Liver (tissue), 9 donors: ENCODE data around the gene TBC1D3B. TPM values are rescaled to one million over a fixed set of nuclear protein-coding genes. Genes with fewer than 3 reads are reported as not detected.

Experiments
- DNase-seq: peaks from one replicate; pipeline ENCODE4 v3.0.0-alpha.2; 2017; ENCODE audit warnings: low spot score
- H3K27ac ChIP-seq, 2 donors: one replicate each; pipeline ENCODE4 v1.7.0; 2013; ENCODE audit warnings: inconsistent platforms in 2 of 2, low read length in 2 of 2, control low read depth in 1 of 2, low read depth in 1 of 2, mild to moderate bottlenecking in 1 of 2
- H3K27me3 ChIP-seq, 4 donors: one replicate each; pipeline versions ENCODE4 v1.6.1 to v1.7.0; 2013; ENCODE audit warnings: low read length in 3 of 4, inconsistent platforms in 1 of 4, mild to moderate bottlenecking in 1 of 4, moderate library complexity in 1 of 4; ENCODE audit not compliant: control insufficient read depth in 4 of 4, insufficient read depth in 4 of 4
- H3K36me3 ChIP-seq, 4 donors: one replicate each; pipeline versions ENCODE4 v1.6.1 to v1.7.0; 2013; ENCODE audit warnings: low read length in 3 of 4, mild to moderate bottlenecking in 3 of 4, low read depth in 1 of 4, moderate library complexity in 1 of 4; ENCODE audit not compliant: control insufficient read depth in 4 of 4, insufficient read depth in 3 of 4
- H3K4me1 ChIP-seq, 4 donors: one replicate each; pipeline versions ENCODE4 v1.6.1 to v1.7.0; 2013; ENCODE audit warnings: low read length in 3 of 4, mild to moderate bottlenecking in 3 of 4, moderate library complexity in 1 of 4; ENCODE audit not compliant: control insufficient read depth in 4 of 4, insufficient read depth in 4 of 4
- H3K4me3 ChIP-seq, 3 donors: one replicate each; pipeline versions ENCODE4 v1.6.1 to v1.7.0; 2013; ENCODE audit warnings: low read length in 3 of 3, control low read depth in 1 of 3, low read depth in 1 of 3, mild to moderate bottlenecking in 1 of 3
- H3K9ac ChIP-seq, 2 donors: one replicate each; pipeline ENCODE4 v1.7.0; 2013; ENCODE audit warnings: low read length in 2 of 2, mild to moderate bottlenecking in 2 of 2, moderate library complexity in 2 of 2, control low read depth in 1 of 2, low read depth in 1 of 2
- H3K9me3 ChIP-seq, 4 donors: one replicate each; pipeline versions ENCODE4 v1.6.1 to v1.7.0; 2013; ENCODE audit warnings: low read length in 3 of 4; ENCODE audit not compliant: control insufficient read depth in 4 of 4
- EGR1 ChIP-seq, 2 donors: IDR thresholded peaks; 2 replicates each; pipeline ENCODE4 v1.6.1; 2016 to 2018; ENCODE audit warnings: antibody characterized with exemption in 2 of 2, low read depth in 2 of 2
- FOXA1 ChIP-seq: IDR thresholded peaks from 2 replicates; pipeline ENCODE4 v1.6.1; 2016; ENCODE audit warnings: antibody characterized with exemption
- FOXA2 ChIP-seq: IDR thresholded peaks from 2 replicates; pipeline ENCODE4 v1.6.1; 2016; ENCODE audit warnings: antibody characterized with exemption
- HNF4G ChIP-seq: IDR thresholded peaks from 2 replicates; pipeline ENCODE4 v1.6.1; 2016; ENCODE audit warnings: antibody characterized with exemption
- JUND ChIP-seq, 2 donors: IDR thresholded peaks; 2 replicates each; pipeline ENCODE4 v1.6.1; 2016; ENCODE audit warnings: antibody characterized with exemption in 2 of 2
- NR2F2 ChIP-seq: IDR thresholded peaks from 2 replicates; pipeline ENCODE4 v1.6.1; 2016; ENCODE audit warnings: antibody characterized with exemption
- RAD21 ChIP-seq, 2 donors: IDR thresholded peaks; 2 replicates each; pipeline ENCODE4 v1.6.1; 2016; ENCODE audit warnings: antibody characterized with exemption in 2 of 2, mild to moderate bottlenecking in 2 of 2
- RXRA ChIP-seq, 2 donors: IDR thresholded peaks; 2 replicates each; pipeline ENCODE4 v1.6.1; 2017 to 2018; ENCODE audit warnings: antibody characterized with exemption in 2 of 2, mild to moderate bottlenecking in 1 of 2
- SP1 ChIP-seq: IDR thresholded peaks from 2 replicates; pipeline ENCODE4 v1.6.1; 2018; ENCODE audit warnings: antibody characterized with exemption, mild to moderate bottlenecking
- TAF1 ChIP-seq: conservative IDR thresholded peaks from 2 replicates; pipeline ENCODE4 v1.6.1; 2016; ENCODE audit warnings: antibody characterized with exemption, mild to moderate bottlenecking
- YY1 ChIP-seq: IDR thresholded peaks from 2 replicates; pipeline ENCODE4 v1.6.1; 2016; ENCODE audit warnings: antibody characterized with exemption, mild to moderate bottlenecking
- WGBS: extraction: QIAGEN DNeasy Blood & Tissue Kit; methylation state at CpG from one replicate; pipeline ENCODE4 v1.1.7; 2013; 5-methylcytosine and 5-hydroxymethylcytosine counted together
- polyA plus RNA-seq, 2 donors: library from polyadenylated mRNA; stranded (reverse) in 1 of 2; unstranded in 1 of 2; fragments of 200-250 nt in 1 of 2; fragments of >200 nt in 1 of 2; fragmentation: Nextera tagmentation in 1 of 2; extraction: Ambion mirVana in 1 of 2; gene quantifications; one replicate each; pipeline versions ENCODE4 v1.2.1 to v1.2.3, GENCODE V29; 2013 to 2015
- total RNA-seq, 2 donors: library from RNA; depleted of rRNA; stranded (reverse); fragments of >200 nt; gene quantifications; one replicate each; pipeline ENCODE4 v1.2.3, GENCODE V29; 2014
- TF ChIP-seq, protein P1 (sequence below): fragments of 150-350 bp; IDR thresholded peaks from 2 replicates; pipeline ENCODE4 v1.5.1; 2017; ENCODE audit warnings: improper control_type of control experiment, low read depth, low read length; ENCODE audit not compliant: missing input control
- TF ChIP-seq, protein P2 (sequence below): IDR thresholded peaks from 2 replicates; pipeline ENCODE4 v1.6.1; 2016; ENCODE audit warnings: antibody characterized with exemption
- TF ChIP-seq, protein P3 (sequence below): IDR thresholded peaks from 2 replicates; pipeline ENCODE4 v1.6.1; 2016; ENCODE audit warnings: antibody characterized with exemption
- TF ChIP-seq, protein P4 (sequence below): IDR thresholded peaks from 2 replicates; pipeline ENCODE4 v1.6.1; 2016; ENCODE audit warnings: antibody characterized with exemption, mild to moderate bottlenecking
- TF ChIP-seq, protein P5 (sequence below): IDR thresholded peaks from 2 replicates; pipeline ENCODE4 v1.6.1; 2016; ENCODE audit warnings: antibody characterized with exemption
- donor health status: healthy.
- donor health status: healthy.
- donor health status: healthy.
- donor health status: healthy.
- donor health status: healthy.

The TBC1D3B gene
- total and polyA plus RNA-seq, 4 donors: 0.42 to 1.8 (median 0.61) TPM

DNA sequence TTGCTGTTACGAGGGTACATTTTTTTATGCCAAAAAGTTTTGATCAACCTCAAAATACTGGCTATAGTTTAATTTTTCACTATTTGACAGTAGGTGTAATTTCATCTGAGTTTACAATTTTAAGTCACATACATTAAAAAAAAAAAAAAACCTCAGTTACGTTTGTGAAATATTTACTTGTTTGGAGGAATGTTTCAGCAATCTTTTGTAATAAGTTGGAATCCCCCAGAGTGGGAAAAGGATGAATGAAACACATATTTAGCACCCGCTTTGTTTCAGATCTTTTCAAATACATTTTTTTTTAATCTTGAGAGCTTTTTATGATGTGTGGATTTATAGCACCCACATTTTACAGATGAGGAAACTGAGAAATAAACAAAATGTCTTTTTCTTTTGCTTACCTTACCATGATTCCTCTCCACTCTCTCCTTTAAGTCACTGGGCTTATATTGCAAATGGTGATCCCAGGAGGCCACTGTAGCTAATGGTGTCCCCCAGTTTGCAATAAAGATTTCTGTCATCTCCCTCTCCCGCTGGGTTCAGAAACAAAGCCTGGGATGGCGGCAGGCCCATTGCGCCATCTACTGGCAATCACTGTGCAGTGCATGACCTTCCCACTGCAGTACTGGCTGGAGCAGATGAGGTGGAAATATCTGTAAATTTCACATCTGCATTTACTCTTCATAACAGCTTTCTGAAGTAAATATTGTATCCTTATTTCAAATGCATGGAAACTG lies 27.7 kb downstream of the TBC1D3B start:
- 37% methylated on average over 6 of the region's 6 CpGs for WGBS

DNA sequence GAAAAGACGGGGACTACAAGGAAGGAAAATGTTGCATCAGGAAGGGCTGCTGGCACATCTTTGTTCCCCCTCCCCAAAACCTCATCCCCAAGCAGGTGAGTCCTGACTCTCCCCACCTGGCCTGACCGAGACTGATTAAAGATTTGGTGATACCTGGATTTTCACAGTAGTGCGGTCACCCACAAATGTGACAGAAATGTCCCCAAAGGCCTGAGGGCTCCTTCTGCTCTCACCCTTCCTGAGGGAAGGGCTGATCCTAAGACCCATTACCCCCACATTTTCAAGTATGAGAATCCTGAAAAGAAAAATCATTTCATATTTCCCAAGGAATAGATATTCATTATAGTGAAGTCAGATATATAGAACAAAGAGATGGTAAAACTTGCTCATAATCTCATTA lies 28.8 kb downstream of the TBC1D3B start:
- Histone ChIP-seq H3K27me3 (no peaks in the 10 kb centered on the region), H3K9me3 (no peaks in the 10 kb centered on the region), H3K4me3 (no peak overlapping the region), H3K27ac (no peak overlapping the region), H3K36me3 (no peaks in the 10 kb centered on the region), H3K4me1 (peaks cover 0 to 2% (median 0%) of the 10 kb centered on the region in 4 donors), H3K9ac (no peak overlapping the region)
- WGBS: 91% methylated on average over 3 of the region's 3 CpGs
- no peak for DNase-seq
- TF ChIP-seq NR2F2 (no peak), EGR1 (IDR thresholded peaks at IDR 0.05; ENCODE audit: low read depth in 2 of 2) (no peak), RXRA (IDR thresholded peaks at IDR 0.05) (no peak), TAF1 (no peak), JUND (IDR thresholded peaks at IDR 0.05) (no peak), YY1 (no peak), RAD21 (IDR thresholded peaks at IDR 0.05) (no peak), HNF4G (no peak), FOXA1 (no peak), FOXA2 (no peak), SP1 (no peak)
- TF ChIP-seq, protein P1, sequence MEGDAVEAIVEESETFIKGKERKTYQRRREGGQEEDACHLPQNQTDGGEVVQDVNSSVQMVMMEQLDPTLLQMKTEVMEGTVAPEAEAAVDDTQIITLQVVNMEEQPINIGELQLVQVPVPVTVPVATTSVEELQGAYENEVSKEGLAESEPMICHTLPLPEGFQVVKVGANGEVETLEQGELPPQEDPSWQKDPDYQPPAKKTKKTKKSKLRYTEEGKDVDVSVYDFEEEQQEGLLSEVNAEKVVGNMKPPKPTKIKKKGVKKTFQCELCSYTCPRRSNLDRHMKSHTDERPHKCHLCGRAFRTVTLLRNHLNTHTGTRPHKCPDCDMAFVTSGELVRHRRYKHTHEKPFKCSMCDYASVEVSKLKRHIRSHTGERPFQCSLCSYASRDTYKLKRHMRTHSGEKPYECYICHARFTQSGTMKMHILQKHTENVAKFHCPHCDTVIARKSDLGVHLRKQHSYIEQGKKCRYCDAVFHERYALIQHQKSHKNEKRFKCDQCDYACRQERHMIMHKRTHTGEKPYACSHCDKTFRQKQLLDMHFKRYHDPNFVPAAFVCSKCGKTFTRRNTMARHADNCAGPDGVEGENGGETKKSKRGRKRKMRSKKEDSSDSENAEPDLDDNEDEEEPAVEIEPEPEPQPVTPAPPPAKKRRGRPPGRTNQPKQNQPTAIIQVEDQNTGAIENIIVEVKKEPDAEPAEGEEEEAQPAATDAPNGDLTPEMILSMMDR: no peak
- TF ChIP-seq, protein P2, sequence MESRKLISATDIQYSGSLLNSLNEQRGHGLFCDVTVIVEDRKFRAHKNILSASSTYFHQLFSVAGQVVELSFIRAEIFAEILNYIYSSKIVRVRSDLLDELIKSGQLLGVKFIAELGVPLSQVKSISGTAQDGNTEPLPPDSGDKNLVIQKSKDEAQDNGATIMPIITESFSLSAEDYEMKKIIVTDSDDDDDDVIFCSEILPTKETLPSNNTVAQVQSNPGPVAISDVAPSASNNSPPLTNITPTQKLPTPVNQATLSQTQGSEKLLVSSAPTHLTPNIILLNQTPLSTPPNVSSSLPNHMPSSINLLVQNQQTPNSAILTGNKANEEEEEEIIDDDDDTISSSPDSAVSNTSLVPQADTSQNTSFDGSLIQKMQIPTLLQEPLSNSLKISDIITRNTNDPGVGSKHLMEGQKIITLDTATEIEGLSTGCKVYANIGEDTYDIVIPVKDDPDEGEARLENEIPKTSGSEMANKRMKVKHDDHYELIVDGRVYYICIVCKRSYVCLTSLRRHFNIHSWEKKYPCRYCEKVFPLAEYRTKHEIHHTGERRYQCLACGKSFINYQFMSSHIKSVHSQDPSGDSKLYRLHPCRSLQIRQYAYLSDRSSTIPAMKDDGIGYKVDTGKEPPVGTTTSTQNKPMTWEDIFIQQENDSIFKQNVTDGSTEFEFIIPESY: no peak
- TF ChIP-seq, protein P3, sequence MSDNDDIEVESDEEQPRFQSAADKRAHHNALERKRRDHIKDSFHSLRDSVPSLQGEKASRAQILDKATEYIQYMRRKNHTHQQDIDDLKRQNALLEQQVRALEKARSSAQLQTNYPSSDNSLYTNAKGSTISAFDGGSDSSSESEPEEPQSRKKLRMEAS: no peak
- TF ChIP-seq, protein P4, sequence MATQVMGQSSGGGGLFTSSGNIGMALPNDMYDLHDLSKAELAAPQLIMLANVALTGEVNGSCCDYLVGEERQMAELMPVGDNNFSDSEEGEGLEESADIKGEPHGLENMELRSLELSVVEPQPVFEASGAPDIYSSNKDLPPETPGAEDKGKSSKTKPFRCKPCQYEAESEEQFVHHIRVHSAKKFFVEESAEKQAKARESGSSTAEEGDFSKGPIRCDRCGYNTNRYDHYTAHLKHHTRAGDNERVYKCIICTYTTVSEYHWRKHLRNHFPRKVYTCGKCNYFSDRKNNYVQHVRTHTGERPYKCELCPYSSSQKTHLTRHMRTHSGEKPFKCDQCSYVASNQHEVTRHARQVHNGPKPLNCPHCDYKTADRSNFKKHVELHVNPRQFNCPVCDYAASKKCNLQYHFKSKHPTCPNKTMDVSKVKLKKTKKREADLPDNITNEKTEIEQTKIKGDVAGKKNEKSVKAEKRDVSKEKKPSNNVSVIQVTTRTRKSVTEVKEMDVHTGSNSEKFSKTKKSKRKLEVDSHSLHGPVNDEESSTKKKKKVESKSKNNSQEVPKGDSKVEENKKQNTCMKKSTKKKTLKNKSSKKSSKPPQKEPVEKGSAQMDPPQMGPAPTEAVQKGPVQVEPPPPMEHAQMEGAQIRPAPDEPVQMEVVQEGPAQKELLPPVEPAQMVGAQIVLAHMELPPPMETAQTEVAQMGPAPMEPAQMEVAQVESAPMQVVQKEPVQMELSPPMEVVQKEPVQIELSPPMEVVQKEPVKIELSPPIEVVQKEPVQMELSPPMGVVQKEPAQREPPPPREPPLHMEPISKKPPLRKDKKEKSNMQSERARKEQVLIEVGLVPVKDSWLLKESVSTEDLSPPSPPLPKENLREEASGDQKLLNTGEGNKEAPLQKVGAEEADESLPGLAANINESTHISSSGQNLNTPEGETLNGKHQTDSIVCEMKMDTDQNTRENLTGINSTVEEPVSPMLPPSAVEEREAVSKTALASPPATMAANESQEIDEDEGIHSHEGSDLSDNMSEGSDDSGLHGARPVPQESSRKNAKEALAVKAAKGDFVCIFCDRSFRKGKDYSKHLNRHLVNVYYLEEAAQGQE: no peak

More for the DNA sequence above, 27.7 kb downstream of the TBC1D3B start:
- peak; percentile 75 for DNase-seq
- Histone ChIP-seq H3K4me1 (peaks cover 0 to 2% (median 0%) of the 10 kb centered on the region in 4 donors), H3K4me3 (no peak overlapping the region), H3K9ac (no peak overlapping the region), H3K9me3 (no peaks in the 10 kb centered on the region), H3K36me3 (no peaks in the 10 kb centered on the region), H3K27ac (no peak overlapping the region), H3K27me3 (no peaks in the 10 kb centered on the region)
- TF ChIP-seq, protein P5, sequence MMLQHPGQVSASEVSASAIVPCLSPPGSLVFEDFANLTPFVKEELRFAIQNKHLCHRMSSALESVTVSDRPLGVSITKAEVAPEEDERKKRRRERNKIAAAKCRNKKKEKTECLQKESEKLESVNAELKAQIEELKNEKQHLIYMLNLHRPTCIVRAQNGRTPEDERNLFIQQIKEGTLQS: no peak
- TF ChIP-seq NR2F2 (no peak), HNF4G (no peak), EGR1 (IDR thresholded peaks at IDR 0.05; ENCODE audit: low read depth in 2 of 2) (no peak), JUND (IDR thresholded peaks at IDR 0.05) (no peak), RAD21 (IDR thresholded peaks at IDR 0.05) (peak; percentile 100), TAF1 (no peak), YY1 (peak; percentile 42), FOXA2 (no peak)
- TF ChIP-seq, protein P1: peak; percentile 99
- TF ChIP-seq, protein P3: no peak
